Hematopoietic multipotent progenitor cell (in vitro differentiated cells): ENCODE measurements around the gene C3. TPM values are rescaled to one million over a fixed set of nuclear protein-coding genes. Genes with fewer than 3 reads are reported as not detected.
"Not testable (repeated sequence)": the region's sequence is repeated elsewhere in the genome, so short reads cannot be mapped to it uniquely, and the experiment has no call there.

Experiments
- DNase-seq, 3 donors: peaks; one replicate each; pipeline ENCODE4 v3.0.0-alpha.2; 2011 to 2015; ENCODE audit warnings: low read depth in 2 of 3, low spot score in 2 of 3
- total RNA-seq: library from RNA; depleted of rRNA; stranded (reverse); fragments of >200 nt; gene quantifications from one replicate; pipeline ENCODE4 v1.2.3, GENCODE V29; 2012

Gene C3
- under 0.01 TPM for total RNA-seq

- DNase-seq = peak in 2 of 3 donors; percentile 34 to 49
Measured at GRCh38 chr19:6720369-6721137, at the start of gene C3. TSS of gene C3 (minus strand) at chr19:6720650. CDS start at chr19:6720589, 61 bp downstream.

DNA sequence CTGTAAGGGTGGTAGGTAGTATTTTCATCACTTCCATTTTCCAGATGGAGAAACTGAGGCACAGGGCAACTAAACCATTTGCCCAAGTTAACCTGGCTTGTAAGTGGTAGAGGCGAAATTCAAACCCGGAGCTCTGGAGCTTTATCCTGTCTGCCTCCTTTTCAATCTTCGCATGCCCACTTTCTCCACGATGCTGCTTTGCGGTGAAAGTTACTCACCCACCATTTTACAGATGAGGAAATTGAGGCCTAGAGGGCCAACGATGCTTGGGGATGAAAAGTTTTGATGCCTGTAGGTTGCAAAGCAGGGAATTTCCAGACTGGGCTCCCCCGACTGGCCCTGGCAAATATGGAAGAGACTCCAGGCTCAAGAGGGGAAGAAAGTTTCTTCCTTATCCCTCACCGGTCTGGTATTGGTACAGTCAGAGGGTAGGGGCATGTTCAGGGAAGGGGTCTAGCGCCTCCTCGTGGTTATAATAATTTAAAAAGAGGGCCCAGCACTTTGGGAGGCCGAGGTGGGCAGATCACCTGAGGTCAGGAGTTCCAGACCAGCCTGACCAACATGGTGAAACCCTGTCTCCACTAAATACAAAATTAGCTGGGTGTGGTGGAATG, 48.7 kb upstream of the C3 start:
- DNase-seq = peak in 1 of 3 donors; percentile 28

DNA sequence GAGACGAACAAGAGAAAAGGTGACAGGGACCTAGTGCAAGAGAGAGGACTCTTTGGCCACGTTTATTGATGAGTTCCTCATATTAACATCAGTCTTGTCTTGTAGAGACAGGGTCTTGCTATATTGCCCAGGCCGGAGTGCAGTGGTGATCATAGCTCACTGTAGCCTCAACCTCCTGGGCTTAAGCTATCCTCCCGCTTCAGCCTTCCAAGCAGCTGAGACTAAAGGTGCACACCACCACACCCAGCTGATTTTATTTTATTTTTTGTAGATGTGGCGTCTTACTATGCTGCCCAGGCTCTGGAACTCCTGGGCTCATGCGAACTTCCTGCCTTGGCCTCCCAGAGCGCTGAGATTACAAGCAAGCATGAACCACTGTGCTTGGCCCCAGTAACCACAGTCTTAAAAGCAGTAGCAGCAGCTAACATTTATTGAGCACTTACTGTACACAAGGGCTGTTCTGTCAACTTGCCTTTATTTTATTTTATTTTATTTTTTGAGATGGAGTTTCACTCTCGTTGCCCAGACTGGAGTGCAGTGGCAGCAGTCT, 47.9 kb upstream of the C3 start:
- no peak for DNase-seq

GRCh38 chr19:6767357-6768235, 47.1 kb upstream of the C3 start, which contains the start of gene SH2D3A:
TSS of gene SH2D3A (minus strand) at chr19:6767435. CDS start at chr19:6763748, 3,687 bp downstream.
- peak; percentile 87 to 97 (median 95) for DNase-seq

- peak in 2 of 3 donors; percentile 26 to 53 for DNase-seq
Measured at GRCh38 chr19:6767081-6767356, 46.6 kb upstream of the C3 start.

DNA sequence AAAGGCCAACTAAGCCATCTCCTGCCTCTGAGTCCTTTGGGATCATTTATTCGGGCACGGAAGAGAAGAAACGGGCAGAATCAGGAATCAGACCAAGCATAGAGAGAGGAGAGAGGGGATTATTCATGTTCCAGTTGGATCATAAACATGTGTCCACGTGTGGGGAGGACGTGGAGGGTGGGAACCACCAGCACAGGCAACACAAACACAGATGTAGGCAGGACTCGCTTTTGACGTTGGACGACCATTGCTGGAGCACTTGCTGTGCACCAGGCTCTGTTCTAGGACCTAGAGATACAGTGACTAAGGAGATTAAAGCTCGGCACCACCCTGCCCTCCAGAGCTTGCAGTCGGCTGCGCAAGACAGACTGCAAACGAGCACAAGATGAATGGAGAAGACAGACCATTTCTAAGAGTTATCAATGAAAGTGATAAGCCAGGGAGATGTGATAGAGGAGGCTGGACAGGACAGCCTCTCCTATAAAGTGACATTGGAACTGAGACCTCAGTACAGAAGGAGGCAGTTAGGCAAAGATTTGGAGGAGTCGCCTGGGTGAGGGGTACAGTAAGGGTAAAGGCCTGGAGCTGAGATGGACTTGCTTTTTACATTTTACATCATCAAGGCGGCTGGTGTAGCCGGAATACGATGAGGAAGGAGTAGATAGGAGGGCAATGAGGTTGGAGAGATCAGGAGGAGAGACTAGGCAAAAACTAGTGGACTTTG, 46.1 kb upstream of the C3 start:
- no peak for DNase-seq

DNA sequence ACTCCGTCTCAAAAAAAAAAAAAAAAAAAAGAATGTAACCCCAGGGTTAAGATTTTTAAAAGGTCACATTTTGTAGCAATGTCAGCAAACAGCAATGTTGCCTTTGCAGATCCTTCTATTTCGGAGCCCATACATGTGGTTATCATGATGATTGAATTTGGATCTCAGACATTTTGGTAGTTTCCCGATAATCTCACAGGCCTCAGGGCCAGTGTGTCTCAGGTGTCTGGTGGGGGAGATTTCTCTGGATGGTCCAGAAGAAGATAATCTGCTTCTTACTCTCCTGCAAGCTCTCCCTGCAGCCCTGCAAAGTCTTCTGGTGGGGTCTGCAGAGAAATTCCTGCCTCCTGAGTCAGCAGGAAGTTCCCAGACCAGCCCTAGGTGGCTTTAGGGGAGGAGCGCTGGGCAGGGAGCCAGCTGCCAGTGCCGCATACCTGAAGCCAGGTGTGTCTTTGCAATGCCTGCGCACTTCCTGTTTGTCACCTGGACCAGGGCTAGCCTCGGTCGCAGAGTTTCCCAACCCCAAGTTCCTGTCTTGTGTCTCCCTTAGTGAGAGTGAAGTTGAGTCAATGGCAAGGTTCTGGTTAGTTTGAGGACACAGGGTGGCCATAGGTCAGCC, 45.4 kb upstream of the C3 start:
- no peak for DNase-seq

GRCh38 chr19:6762253-6762797, 41.9 kb upstream of the C3 start:
- not testable (repeated sequence) for DNase-seq

DNA sequence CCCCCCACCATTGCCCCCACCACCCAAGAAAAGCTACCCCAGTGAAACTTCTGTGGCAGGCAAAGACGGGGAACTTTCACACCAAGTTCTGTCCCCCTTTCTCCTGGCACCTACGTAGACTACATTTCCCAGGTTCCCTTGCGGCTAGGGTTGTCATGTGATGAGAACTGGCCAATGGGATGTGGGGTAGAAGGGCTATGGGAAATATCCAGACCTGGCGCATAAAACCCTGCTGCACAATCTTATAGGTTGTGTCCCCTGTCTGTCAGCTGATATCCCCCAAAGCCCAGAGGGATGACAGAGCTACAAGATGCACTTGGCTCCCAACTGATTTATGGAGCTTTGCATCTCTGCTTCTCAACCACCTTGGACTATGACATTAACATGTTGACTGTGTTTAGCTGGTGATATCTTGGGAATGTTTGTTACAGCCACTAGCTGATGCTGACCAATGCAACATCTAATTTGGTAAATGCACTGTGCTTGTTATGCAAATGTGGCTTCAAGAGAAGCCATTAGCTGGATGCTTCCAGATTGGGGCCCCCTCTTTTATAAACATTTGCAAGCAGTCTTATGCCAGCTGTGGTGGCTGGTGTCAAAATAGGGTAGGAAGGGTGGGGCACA, 40.7 kb upstream of the C3 start:
- DNase-seq = peak in 1 of 3 donors; percentile 45

DNA sequence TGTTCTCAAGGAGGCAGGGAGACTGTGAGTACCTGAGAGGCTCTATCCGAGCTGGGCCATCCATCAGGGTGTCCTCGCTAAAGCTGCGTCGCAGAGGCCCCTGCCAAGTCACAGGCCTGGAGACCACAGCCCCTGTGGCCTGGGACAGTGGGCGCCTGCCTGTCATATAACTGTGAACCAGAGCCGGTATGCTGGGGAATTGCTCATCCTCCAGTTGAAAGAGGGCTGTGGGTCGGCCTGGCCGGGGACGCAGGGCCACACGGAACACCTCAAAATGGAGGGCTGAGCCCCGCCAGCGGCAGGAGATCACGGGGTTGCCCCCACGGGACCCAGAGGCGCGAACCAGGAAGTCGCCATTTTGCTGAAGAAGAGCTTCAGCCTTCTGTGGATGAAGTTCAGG, 40.2 kb upstream of the C3 start:
- no peak for DNase-seq

- no peak for DNase-seq
Measured at GRCh38 chr19:6754653-6755463, 34.4 kb upstream of the C3 start.

DNA sequence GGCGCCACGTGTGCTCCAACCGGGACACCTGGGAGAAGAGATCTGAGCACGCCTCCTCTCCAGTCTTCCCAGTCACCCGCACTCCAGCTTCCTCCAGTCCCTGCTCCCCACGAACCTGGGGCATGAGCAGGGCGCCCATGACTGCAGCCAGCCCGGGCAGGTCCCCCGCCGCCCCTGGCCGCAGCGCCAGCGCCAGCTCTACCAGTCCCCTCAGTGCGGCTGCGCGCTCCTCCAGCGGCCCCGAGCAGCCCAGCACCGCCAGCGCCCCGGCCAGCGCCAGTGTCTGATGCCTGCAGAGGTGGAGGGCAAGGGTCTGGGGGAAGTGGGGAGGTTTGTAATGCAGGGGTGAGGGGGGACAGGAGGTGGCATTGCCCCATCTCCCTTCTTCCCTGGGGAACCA, 33.7 kb upstream of the C3 start:
- DNase-seq = no peak

GRCh38 chr19:6753178-6754031, 33.0 kb upstream of the C3 start:
- DNase-seq = peak; percentile 47 to 96 (median 93)

- no peak for DNase-seq
Measured at GRCh38 chr19:6752256-6753177, 32.1 kb upstream of the C3 start.

- DNase-seq = no peak
Measured at GRCh38 chr19:6751189-6751588, 30.7 kb upstream of the C3 start.

- DNase-seq = no peak
Measured at GRCh38 chr19:6750062-6750461, 29.6 kb upstream of the C3 start.
